Measurements from ENCODE around the gene C4B.
"Not testable (repeated sequence)": the region's sequence is repeated elsewhere in the genome, so short reads cannot be mapped to it uniquely, and the experiment has no call there.

The C4B gene

GRCh38 chr6:32056254-32056653, 41.7 kb downstream of the C4B start:
- DNase-seq = no peak

GRCh38 chr6:32057966-32058365, 43.4 kb downstream of the C4B start:
- DNase-seq = no peak

- no peak for DNase-seq
These were observed 43.9 kb downstream of the C4B start for GRCh38 chr6:32058511-32058963.

- DNase-seq = no peak
These were observed 46.5 kb downstream of the C4B start for GRCh38 chr6:32060966-32061655.

- DNase-seq = no peak
These were observed 50.1 kb downstream of the C4B start for GRCh38 chr6:32064706-32065105.

- DNase-seq = not testable (repeated sequence)
These were observed 52.9 kb downstream of the C4B start for GRCh38 chr6:32067521-32067920.

- not testable (repeated sequence) for DNase-seq
These were observed 53.7 kb downstream of the C4B start for GRCh38 chr6:32068315-32068714.

GRCh38 chr6:32068867-32069266, 54.3 kb downstream of the C4B start:
- no peak for DNase-seq

GRCh38 chr6:32069460-32069859, 54.9 kb downstream of the C4B start:
- DNase-seq = no peak

- DNase-seq = no peak
These were observed 55.4 kb downstream of the C4B start for GRCh38 chr6:32069878-32070515.

GRCh38 chr6:32070814-32071543, 56.4 kb downstream of the C4B start:
- no peak for DNase-seq

GRCh38 chr6:32073101-32073500, 58.5 kb downstream of the C4B start:
- DNase-seq = no peak

- no peak for DNase-seq
These were observed 59.0 kb downstream of the C4B start for GRCh38 chr6:32073613-32074012.

GRCh38 chr6:32074996-32075532, 60.5 kb downstream of the C4B start:
- no peak for DNase-seq

GRCh38 chr6:32075781-32076180, 61.2 kb downstream of the C4B start:
- DNase-seq = no peak

GRCh38 chr6:32076321-32076809, 61.8 kb downstream of the C4B start:
- DNase-seq = no peak

- no peak for DNase-seq
These were observed 65.1 kb downstream of the C4B start for GRCh38 chr6:32079566-32080290.

GRCh38 chr6:32081168-32081990, 66.8 kb downstream of the C4B start:
- DNase-seq = no peak

- DNase-seq = no peak
These were observed 67.9 kb downstream of the C4B start for GRCh38 chr6:32082478-32082877.

GRCh38 chr6:32082935-32083334, 68.3 kb downstream of the C4B start:
- DNase-seq = no peak

- no peak for DNase-seq
These were observed 69.5 kb downstream of the C4B start for GRCh38 chr6:32083812-32084768.
